ENCODE measurements around the gene NIPA2. TPM values are rescaled to one million over a fixed set of nuclear protein-coding genes. Genes with fewer than 3 reads are reported as not detected.
A peak's percentile ranks its signal among the peaks of the same experiment; 100 is the strongest.

Gene NIPA2
- total and polyA plus RNA-seq, 2 of the 13 experiments (the other 11 are each of a cell fraction or from before 2014, with no cell fraction given), result 29.0 to 56.2 TPM

GRCh38 chr15:22863356-22863755 lies 24.9 kb downstream of the NIPA2 start:
- 93% methylated on average over 3 of the region's 3 CpGs for WGBS (ENCODE audit: low lambda C conversion rate)
- H3K4me1 ChIP-seq (ENCODE audit: insufficient read depth, low read length), result no peaks in the 10 kb centered on the region
- ATAC-seq, result no peak
- no peaks in the 10 kb centered on the region for H3K79me2 ChIP-seq (ENCODE audit: insufficient read depth, low read length)
- H3K27me3 ChIP-seq (ENCODE audit: control insufficient read depth in 1 of 2, insufficient read depth in 2 of 2, low read length in 2 of 2), result no peaks in the 10 kb centered on the region
- no peaks in the 10 kb centered on the region for H4K20me1 ChIP-seq (ENCODE audit: insufficient read depth, low read length)
- in situ Hi-C loops (cut with HindIII; ENCODE audit: extremely low pct_ligation_motif_present, low pct_unique_long_range_greater_than_20kb) (loop anchor here (5.0 kb wide), 1 partner anchor 49 kb away; no protein-coding TSS in a partner anchor), intact Hi-C loops (cut with micrococcal nuclease; ENCODE audit: unreplicated experiment) (no loop called here)
- H3K36me3 ChIP-seq (replicated peaks in 1 of 2; ENCODE audit: control insufficient read depth in 1 of 2, insufficient read depth in 2 of 2, low read length in 2 of 2), result peaks cover 4 to 81% of the 10 kb centered on the region in 2 experiments
- ChIA-PET POLR2A (no interaction called here), CTCF (ENCODE audit: low intra/inter-chr PET ratio, low total read pairs) (no interaction called here)
- no peak for FAIRE-seq
- no TSS peak for BruUV-seq (replicated peaks)
- TF ChIP-seq KDM2A (CRISPR knock-in tag; IDR thresholded peaks at IDR 0.05; ENCODE audit: borderline replicate concordance, low read depth), result no peak
- TF ChIP-seq PCBP2 (optimal IDR thresholded peaks at IDR 0.05; ENCODE audit: low read depth, low read length, poor library complexity, severe bottlenecking), result no peak
- TF ChIP-seq ZNF567 (CRISPR knock-in tag; IDR thresholded peaks at IDR 0.05; ENCODE audit: borderline replicate concordance), result no peak
- TF ChIP-seq ZNF816 (CRISPR knock-in tag; IDR thresholded peaks at IDR 0.05; ENCODE audit: borderline replicate concordance), result no peak
- H3K27ac ChIP-seq (ENCODE audit: extremely low read length, insufficient read depth, low read length), result no peak overlapping the region
- no peak overlapping the region for H3K4me3 ChIP-seq (replicated peaks in 1 of 3; ENCODE audit: insufficient read depth in 1 of 3, low read depth in 2 of 3, low read length in 3 of 3)
- no peaks in the 10 kb centered on the region for H3K9me3 ChIP-seq (ENCODE audit: low read length)
- no peak overlapping the region for H2AFZ ChIP-seq (ENCODE audit: low read length)
- H3K4me2 ChIP-seq (ENCODE audit: low read depth, low read length), result no peak overlapping the region
- DNase-seq (ENCODE audit: low spot score), result no peak
- no peak overlapping the region for H3K9ac ChIP-seq (ENCODE audit: insufficient read depth, low read depth, low read length)

DNA sequence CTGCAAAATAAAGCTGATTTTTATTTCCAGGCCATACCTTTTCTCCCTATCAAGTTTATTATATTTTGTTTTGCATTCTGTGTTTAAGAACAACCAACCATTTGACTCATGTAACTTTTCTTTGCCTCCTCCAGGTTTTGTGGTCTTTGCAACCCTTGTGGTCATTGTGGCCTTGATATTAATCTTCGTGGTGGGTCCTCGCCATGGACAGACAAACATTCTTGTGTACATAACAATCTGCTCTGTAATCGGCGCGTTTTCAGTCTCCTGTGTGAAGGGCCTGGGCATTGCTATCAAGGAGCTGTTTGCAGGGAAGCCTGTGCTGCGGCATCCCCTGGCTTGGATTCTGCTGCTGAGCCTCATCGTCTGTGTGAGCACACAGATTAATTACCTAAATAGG lies 27.6 kb downstream of the NIPA2 start:
- no peaks in the 10 kb centered on the region for H4K20me1 ChIP-seq (ENCODE audit: insufficient read depth, low read length)
- H3K27me3 ChIP-seq (ENCODE audit: control insufficient read depth in 1 of 2, insufficient read depth in 2 of 2, low read length in 2 of 2), result no peaks in the 10 kb centered on the region
- no peak overlapping the region for H3K4me2 ChIP-seq (ENCODE audit: low read depth, low read length)
- TF ChIP-seq RBM22 (optimal IDR thresholded peaks at IDR 0.05; ENCODE audit: low read length) (peak; percentile 15), ATF4 (CRISPR knock-in tag; IDR thresholded peaks at IDR 0.05) (no peak)
- DNase-seq (ENCODE audit: low spot score), result no peak
- in situ Hi-C loops (cut with HindIII; ENCODE audit: extremely low pct_ligation_motif_present, low pct_unique_long_range_greater_than_20kb) (no loop called here), intact Hi-C loops (cut with micrococcal nuclease; ENCODE audit: unreplicated experiment) (no loop called here)
- no peak overlapping the region for H3K27ac ChIP-seq (ENCODE audit: extremely low read length, insufficient read depth, low read length)
- H3K79me2 ChIP-seq (ENCODE audit: insufficient read depth, low read length), result no peaks in the 10 kb centered on the region
- no peaks in the 10 kb centered on the region for H3K4me1 ChIP-seq (ENCODE audit: insufficient read depth, low read length)
- no peak overlapping the region for H3K9ac ChIP-seq (ENCODE audit: insufficient read depth, low read depth, low read length)
- no peaks in the 10 kb centered on the region for H3K9me3 ChIP-seq (ENCODE audit: low read length)
- no peak for FAIRE-seq
- BruUV-seq (replicated peaks), result no TSS peak
- peaks cover 11 to 75% of the 10 kb centered on the region in 2 experiments for H3K36me3 ChIP-seq (replicated peaks in 1 of 2; ENCODE audit: control insufficient read depth in 1 of 2, insufficient read depth in 2 of 2, low read length in 2 of 2)
- ChIA-PET CTCF (ENCODE audit: low intra/inter-chr PET ratio, low total read pairs) (no interaction called here), POLR2A (no interaction called here)
- no peak overlapping the region for H3K4me3 ChIP-seq (replicated peaks in 1 of 3; ENCODE audit: insufficient read depth in 1 of 3, low read depth in 2 of 3, low read length in 3 of 3)
- no peak for ATAC-seq
- 75% methylated on average over 7 of the region's 7 CpGs for WGBS (ENCODE audit: low lambda C conversion rate)
- H2AFZ ChIP-seq (ENCODE audit: low read length), result no peak overlapping the region
